HG03097 (cell line): Measurements from ENCODE around the gene TAS2R60.
A peak's percentile ranks its signal among the peaks of the same experiment; 100 is the strongest.

Source experiments
- ATAC-seq: cut with Tn5 transposase; IDR thresholded peaks from one replicate; pipeline ENCODE4 v1.9.1; 2021; ENCODE audit not compliant: unreplicated experiment, low FRiP score

The TAS2R60 gene

GRCh38 chr7:143436325-143436946 is 6.8 kb upstream of the TAS2R60 start:
- peak; percentile 80 for ATAC-seq

GRCh38 chr7:143437578-143437977 is 5.7 kb upstream of the TAS2R60 start:
- ATAC-seq = no peak

- ATAC-seq = no peak
These were observed 3.4 kb upstream of the TAS2R60 start for GRCh38 chr7:143439866-143440265.

- ATAC-seq = no peak
These were observed 970 bp downstream of the TAS2R60 start for GRCh38 chr7:143444063-143444782.

DNA sequence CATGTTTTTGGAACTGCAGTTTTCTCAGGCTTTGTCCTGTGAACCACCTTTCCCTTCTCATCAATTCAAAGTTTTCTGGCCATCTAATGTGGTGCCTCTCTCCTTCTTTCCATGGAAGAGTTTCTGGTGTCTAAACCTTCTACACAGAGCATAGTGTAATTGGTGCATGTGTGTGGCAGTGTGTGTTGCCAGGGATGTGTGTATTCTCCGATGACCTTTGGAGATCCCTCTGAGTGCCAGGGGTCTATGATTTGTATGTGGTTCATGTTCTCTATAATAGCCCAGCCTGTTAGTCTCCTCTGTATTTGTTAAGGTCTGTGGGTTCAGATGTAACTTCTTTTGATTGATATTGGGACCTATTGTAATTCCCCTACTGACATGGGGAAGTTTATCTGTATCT is 1.5 kb downstream of the TAS2R60 start:
- no peak for ATAC-seq

GRCh38 chr7:143447466-143447865 is 4.2 kb downstream of the TAS2R60 start:
- ATAC-seq = no peak

- no peak for ATAC-seq
These were observed 5.2 kb downstream of the TAS2R60 start for GRCh38 chr7:143448429-143448828.

- ATAC-seq = no peak
These were observed 6.5 kb downstream of the TAS2R60 start for GRCh38 chr7:143449793-143450192.

DNA sequence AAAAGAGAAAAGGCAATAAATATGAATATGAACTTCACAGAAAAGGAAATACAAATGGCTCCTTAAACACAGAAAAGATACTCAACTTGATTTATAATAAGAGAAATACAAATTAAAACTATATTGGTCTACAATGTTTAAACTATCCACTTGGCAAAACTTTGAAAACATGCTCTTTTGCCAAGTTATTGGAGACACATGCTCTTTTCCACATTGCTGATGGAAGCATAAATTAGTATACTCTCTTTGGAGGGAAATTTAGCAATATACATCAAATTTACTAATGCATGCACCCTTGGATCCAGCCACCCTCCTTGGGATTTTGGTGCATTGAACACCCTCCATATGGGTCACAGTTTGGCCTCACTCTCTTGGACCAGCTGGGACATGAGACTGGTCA is 7.9 kb downstream of the TAS2R60 start:
- no peak for ATAC-seq

- ATAC-seq = no peak
These were observed 8.5 kb downstream of the TAS2R60 start for GRCh38 chr7:143451746-143452145.

DNA sequence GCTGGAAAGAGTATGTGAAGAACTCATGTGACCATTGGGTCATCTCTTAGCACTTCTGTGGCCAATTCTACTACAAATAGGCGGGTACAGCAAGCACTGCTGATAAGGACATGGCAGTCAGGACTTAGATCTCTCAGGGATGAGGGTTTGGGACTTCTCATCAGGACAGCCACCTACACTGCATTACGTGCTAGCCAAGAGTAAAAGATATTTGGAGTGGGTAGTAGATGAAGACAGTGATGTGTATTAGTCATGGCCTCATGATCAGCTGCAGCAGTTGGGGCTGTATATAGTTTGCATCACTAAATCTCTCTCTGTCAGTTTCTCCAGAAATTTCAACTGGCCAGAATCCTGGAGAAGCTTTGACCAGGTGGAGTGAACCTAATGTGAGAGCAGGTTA is 9.2 kb downstream of the TAS2R60 start:
- no peak for ATAC-seq

DNA sequence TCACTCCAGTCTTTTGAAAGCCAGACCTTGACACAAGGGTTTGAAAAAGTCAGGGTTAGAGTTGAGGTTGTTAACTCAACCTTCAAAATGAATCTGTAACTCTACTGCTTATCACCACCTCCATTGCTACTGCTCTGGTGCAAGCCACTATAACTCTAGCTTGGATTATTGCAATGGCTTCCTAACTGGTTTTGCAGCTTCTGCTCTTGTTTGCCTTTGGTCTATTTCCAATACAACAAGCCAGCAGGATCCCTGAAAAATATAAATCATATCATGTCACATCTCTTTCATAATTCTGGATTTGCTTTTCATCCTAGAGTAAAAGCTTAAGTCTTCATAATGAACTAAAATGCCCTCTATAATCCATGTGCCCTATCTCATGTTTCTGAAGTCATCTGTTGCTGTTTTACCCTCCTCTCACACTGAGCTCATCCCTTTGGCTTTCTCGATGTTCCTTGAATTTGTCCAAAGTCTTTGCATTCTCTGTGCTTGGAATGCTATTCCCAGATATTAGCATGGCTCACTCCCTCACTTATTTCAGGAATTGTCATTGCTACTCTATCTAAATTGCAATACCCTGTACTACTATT is 10.9 kb downstream of the TAS2R60 start:
- ATAC-seq = no peak

- no peak for ATAC-seq
These were observed 12.2 kb downstream of the TAS2R60 start for GRCh38 chr7:143455491-143455890.

DNA sequence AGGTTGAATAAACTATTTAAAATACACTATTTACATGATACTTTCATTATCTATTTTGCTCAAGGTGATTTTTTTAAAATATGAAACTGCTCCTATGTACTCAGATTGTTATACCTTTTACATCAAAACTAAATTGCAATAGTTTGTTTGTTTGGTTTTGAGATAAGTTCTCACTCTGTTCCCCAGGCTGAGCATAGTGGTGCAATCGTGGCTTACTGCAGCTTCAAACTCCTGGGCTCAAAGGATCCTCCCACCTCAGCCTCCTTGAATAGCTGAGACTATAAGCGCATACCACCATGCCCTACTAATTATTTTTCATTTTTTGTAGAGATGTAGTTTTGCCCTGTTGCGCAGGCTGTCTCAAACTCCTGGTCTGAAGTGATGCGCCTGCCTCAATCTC is 12.7 kb downstream of the TAS2R60 start:
- ATAC-seq = no peak

- ATAC-seq = no peak
These were observed 13.9 kb downstream of the TAS2R60 start for GRCh38 chr7:143456992-143457793.

DNA sequence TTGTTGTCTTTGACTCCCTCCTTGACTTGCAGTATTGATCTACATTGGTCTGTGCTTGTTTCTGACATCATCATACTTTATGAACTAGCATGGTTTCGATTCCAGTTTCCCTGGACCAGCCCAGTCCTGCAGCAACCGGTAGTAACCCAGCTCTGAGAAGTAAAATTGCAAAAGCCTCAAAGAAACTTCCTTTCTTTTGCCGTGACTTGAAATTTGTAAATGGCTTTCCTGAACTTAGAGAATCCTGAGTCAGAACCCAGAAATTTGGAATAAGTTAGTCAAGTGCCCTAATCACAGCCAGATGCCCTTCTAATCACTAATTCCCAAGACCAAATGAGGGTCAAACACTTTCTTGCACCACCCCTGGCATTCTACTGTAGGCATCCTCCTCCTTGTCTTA is 15.0 kb downstream of the TAS2R60 start:
- no peak for ATAC-seq

GRCh38 chr7:143458681-143459080 is 15.4 kb downstream of the TAS2R60 start:
- ATAC-seq = no peak

DNA sequence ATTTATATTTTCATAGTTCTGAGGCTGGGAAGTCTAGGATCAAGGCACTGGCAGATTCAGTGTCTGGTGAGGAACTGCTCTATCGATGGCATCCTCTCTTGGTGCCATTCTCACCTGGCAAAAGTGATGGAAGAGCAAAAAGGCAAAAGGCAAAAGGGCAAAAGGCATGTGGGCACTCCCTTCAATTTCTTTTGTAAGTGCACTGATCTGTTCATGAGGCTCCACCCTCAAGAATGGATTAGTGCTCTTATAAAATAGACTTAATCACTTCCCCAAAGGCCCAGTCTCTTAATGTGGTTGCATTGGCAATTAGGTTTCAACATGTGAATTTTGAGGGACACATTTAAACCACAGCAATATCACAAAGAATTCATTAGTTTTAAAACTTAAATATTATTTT is 16.1 kb downstream of the TAS2R60 start:
- ATAC-seq = no peak

- ATAC-seq = no peak
These were observed 17.2 kb downstream of the TAS2R60 start for GRCh38 chr7:143460271-143460979.

DNA sequence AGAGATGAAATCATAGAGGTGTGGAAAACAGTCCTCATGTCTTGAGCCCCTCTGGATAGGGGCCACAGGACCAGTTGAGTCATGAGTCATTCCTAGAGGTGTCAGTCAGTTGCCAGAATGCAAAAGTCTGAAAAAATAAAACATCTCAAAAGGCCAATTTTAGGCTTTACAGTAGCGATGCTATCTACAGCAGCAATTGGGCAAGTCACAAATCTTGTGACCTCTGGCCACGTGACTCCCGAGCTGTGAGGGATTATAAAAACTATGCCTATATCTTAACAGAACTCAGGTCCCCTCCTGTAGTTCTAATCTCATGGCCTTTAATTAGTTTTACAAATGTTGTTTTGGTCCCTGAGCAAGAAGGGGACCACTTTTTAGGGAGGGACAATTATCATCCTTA is 18.8 kb downstream of the TAS2R60 start:
- ATAC-seq = no peak

DNA sequence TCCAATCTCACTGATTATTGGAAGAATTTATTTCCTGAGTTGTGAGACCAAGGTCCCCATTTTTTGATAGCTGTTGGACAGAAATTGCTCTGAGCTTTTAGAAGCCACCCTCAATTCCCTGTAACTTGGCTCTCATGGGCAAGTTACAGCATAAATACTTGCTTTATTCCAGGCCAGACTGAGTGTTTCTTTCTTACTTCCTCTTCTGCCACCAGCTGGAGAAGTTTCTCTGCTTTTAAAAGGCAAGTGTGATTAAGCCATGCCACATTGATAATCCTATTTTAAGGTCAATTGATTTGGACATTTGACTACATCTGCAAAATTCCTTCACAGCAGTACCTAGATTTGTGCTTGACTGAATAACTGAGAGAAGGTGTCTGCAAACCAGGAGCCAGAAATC is 20.3 kb downstream of the TAS2R60 start:
- no peak for ATAC-seq
